GM18526 (cell line): ENCODE results near the gene CATSPERD.

ENCODE experiments used
- POLR2A ChIP-seq: IDR thresholded peaks from 3 replicates; pipeline ENCODE4 v1.6.1; 2011; ENCODE audit not compliant: insufficient read length; ENCODE audit errors: extremely low read depth

Gene CATSPERD

DNA sequence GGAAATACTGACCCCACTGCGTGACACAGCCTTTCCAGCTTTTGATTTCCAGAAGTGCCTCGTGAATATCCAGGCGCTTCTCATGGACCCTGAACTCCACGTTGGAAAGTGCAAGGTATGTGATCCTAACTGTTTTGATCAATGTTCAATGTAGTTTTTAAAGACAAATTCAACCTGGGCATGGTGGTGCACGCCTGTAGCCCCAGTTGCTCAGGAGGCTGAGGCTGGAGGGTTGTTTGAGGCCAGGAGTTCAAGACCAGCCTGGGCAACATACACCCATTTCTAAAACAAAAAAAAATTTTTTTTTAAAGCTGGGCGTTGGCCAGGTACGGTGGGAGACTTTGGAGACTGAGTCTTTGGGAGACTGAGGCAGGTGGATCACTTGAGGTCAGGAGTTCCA, 31.3 kb downstream of the CATSPERD start:
- TF ChIP-seq POLR2A: no peak

DNA sequence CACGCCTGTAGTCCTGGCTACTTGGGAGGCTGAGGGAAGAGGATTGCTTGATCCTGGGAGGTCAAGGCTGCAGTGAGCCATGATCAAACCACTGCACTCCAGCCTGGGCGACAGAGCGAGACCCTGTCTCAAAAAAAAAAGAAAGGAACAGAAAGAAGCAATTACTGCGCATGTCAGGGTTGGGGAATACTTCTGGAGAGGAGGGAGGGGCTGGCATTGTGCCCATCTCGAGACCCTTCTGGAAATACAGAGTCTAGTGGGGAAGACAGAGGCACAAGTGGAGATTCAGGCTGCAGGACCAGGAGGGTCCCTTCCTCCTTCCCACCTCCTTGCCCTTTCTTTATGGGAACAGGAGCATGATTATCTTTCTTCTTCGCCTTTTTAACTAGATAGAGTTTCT, 33.3 kb downstream of the CATSPERD start:
- TF ChIP-seq POLR2A: no peak

DNA sequence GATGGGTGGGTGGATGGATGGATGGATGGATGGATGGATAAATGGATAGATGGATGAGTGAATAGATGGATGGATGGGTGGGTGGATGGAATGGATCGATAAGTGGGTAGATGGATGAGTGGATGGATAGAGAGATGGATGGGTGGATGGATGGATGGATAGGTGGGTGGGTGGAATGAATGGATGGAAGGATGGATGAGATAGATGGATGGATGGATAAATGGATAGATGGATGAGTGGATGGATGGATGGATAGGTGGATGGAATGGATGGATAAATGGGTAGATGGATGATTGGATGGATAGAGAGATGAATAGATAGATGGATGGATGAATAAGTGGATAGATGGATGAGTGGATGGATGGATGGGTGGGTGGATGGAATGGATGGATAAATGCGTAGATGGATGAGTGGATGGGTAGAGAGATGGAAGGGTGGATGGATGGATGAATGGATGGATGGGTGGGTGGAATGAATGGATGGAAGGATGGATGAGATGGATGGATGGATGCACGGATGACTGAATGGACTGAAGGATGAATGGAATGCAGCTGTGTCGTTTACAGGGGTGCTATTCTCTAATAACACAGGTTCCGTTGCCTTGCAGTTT, 42.3 kb downstream of the CATSPERD start:
- no peak for TF ChIP-seq POLR2A

DNA sequence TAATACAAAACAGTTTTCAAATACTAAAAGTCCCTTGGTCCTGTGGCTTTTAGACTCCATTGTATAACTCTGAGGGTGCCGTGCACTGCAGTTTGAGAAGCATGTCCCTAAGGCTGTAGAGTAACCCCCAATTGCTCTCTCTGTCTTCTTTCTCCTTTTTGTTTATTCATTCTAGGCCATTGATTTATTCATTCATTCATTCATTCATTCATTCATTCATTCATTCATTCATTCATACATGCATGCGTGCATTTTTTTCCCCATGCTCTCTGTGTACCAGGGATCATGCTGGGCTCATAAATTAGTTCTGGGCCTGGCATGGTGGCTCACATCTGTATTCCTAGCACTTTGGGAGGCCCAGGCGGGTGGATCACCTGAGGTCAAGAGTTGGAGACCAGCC, 44.8 kb downstream of the CATSPERD start:
- no peak for TF ChIP-seq POLR2A

DNA sequence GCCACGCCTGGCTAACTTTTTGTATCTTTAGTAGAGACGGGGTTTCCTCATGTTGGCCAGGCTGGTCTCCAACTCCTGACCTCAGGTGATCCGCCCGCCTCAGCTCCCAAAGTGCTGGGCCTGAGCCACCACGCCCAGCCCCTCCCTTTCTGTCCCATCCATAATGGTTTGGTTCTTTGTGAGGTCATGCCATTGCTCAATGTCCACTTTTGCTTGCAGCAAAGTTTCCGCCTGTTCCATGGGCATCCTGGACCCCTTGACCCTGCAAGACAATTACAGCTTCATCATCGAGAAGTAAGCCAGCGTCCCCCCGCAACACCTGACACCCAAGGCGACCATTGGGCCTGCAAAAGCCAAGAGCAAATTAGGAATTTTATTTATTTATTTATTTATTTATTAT, 47.5 kb downstream of the CATSPERD start:
- no peak for TF ChIP-seq POLR2A

DNA sequence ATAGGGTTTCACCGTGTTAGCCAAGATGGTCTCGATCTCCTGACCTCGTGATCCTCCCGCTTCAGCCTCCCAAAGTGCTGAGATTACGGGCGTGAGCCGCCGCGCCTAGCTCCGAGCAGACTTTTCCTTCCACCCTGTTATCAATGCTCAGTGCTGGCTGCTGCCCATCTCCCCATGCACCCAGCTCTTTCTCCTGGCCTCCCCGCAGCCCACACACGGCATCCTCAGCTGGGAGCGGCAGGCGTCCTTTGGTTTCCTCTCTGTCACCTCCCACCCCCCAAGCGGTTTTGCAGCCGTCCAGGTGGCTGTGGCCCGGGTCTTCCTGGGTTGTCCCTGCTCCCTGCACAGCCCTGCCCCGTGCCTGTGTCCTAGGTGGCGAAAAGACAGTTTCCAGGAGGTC, 52.0 kb downstream of the CATSPERD start:
- TF ChIP-seq POLR2A: no peak

DNA sequence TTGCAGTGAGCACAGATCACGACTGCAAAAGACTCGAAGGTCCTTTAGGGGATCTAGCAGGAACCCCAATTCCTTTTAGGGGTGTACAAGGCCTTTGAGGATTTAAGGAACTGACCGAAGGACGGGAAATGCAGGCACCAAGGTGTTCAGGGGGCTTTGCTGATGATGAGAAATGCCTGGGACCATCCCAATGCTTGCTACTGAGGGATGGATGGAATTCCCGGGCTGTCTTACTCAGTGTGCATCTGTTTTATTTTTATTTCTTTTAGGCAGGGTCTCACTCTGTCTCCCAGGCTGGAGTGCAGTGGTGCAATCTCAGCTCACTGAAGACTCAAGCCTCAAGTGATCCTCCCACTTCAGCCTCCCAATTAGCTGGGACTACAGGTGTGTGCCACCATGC, 52.8 kb downstream of the CATSPERD start:
- no peak for TF ChIP-seq POLR2A

DNA sequence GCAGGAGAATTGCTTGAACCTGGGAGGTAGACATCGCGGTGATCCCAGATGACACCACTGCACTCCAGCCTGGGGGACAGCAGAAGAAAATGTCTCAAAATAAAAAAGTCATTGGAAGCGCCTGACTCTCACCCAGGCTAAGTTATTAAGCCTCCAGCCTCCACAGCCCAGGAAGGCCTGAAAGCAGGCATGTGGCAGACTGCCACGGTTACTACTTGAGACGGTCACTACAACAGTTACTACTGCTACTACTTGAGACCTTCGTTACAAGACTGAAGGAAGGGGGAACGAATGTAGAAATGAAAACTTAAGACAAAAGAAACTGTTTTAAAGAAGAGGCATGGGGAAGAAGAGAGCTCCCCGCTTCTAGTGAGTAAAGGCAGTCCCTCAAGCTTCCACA, 54.5 kb downstream of the CATSPERD start:
- no peak for TF ChIP-seq POLR2A

DNA sequence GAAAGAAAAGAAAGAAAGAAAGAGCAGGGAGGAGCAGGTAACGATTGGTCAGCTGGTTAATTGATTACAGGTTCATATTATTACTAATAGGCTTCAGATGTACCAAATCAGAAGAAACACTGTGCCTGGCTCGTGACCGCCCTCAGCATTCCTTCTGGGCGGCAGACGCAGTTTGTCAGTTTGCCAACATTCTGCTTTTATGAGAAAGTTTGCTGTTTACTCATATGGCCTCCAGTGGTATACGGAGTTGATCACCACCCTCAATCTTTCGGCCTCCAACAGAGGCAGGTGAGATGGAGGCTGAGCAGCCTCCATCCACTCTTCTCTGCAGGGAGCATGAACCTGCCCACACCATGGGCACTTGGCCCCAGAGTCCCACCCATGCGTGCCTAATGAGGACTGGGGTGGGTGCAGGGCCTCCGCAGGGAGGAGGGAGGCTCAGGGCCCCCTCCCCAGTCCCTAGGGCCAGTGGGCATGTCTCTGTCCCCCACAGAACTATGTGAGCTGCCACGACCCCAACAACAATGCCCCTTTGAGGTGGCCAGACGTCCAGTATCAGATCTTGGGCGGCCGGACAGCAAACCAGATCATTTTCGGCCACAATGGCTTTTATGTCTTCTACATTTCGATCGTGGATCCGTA, 55.4 kb downstream of the CATSPERD start:
- no peak for TF ChIP-seq POLR2A

DNA sequence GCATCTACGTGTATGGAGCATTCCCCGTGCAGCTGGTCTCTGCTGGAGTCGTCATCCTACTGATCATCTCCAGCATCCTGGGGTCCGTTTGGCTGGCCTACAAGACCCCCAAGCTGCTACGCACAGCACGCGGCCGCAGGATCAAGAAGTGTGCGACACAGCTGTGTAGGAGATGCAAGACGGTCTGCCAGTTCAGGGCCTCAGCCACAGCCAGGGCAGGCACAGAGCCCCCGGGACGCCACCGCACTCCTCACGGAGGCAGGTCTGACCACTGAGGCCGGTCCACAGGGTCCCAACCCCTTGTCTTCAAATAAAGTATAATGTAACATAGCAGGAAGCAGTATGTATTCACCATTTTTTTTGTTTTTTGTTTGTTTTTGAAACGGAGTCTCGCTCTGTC, 58.0 kb downstream of the CATSPERD start:
- no peak for TF ChIP-seq POLR2A

DNA sequence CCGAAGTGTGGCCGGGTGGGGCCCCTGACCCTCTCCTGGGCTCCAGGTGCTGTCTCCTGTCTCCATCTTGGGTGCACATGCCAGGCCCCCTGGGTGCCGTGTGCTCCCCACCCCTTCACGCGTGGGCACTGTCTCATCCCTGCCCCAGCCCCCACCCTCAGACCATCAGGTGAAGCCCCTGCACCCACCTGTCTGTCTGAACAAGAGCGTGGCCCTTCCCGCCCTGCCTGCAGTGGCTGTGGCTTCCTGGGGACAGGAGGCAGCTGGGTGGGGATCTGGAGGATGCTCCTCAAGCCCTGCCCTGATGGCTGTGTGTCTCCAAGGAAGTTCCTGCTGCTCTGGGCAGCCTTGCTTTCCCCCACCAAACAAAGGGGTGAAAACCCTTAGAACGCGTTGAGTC, 61.9 kb downstream of the CATSPERD start:
- TF ChIP-seq POLR2A: no peak

DNA sequence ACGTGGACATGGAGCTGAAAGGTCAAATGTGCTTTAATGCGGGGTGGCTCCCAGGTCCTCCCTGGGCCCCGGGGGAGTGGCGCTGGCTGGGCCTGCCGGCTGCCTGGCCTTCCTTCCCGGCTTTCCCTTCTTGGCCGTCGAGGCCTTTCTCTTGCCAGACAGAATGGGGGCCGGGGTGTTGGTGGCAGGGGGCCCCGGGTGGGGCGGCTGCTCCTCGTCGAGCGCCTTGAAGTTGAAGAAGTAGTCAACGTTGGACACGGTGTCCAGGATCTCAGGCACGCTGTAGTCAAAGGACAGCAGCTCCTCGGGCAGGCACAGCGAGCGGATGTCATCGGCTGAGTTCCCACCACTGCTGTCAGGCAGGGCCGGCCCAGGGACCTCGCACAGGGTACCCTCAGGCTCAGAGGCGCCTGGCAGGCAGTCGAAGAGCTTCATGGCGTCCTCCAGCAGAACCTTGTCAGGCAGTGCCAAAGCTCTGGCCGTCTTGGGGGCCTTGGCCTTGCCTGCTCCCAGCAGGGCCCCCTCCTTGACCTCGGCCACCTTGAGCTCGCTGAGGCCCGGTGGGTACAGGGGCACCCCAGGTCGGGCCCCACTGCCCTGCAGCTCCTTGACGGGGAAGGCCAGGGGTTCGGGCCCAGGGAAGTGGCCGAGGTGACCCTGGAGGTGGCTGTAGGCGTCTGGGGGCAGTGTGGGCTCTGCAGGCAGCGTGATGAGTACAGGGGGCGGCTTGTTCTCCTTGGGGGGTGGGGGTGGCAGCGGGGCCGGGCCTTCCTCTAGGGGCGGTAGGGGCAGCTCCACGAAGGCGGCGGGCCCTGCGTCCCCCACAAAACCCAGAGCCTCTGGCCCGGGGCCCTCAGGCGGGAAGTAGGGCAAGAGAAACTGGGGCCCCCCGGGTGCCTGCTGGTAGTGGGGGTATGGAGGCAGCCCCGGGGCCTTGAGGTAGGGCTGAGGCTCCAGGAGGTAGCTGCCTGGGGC, 62.8 kb downstream of the CATSPERD start:
- no peak for TF ChIP-seq POLR2A

DNA sequence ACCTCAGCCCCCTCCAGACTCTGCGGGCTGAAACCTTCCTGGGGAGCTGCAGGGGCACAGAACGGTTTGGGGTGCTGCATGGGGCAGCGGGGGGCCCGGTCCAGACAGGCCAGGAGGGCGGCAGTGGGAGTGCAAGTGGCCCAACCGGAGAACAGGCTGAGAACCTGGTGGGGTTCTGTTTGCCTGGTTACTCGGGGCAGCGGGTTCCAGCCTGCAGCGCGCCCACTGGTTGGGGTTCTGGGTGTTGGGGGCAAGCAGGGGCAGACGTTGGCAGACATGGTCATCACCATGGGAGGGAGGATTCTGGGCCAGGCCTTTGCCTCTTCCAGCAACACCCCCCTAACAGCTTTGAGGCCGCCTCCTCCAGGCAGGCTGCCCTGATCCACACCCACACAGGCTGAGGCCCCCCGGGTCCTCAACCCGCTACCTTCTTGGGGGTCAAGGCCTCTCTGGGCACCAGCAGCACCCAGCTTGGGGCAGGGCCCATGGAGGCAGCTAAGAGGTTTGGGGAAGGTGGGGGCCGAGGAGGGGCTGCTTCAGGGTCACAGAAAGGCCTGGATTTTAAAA, 64.2 kb downstream of the CATSPERD start, which contains the start of gene PRR22:
TSS of gene PRR22 (minus strand) at position 166 of the 567 bp plus-strand sequence. CDS start at position 80, 86 bp downstream.
- no peak for TF ChIP-seq POLR2A

DNA sequence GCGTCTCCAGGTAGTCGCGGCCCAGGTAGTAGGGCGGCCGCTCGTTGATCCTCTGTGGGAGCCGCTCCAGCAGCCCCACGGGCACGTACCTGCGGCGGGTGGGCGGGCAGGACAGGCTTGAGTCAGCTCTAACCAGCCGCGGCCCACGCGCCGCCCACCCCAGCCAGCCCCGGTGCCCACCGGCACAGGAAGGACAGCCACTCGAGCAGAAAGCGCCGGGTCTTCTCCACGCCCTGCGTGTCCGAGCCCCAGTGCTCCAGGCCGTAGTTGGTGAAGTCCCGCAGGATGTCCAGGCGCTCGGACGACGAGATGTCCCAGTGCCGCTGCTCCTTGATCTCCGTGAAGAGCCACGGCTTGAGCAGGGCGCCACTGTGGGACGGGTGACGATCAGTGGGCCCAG, 65.0 kb downstream of the CATSPERD start:
- TF ChIP-seq POLR2A: no peak

DNA sequence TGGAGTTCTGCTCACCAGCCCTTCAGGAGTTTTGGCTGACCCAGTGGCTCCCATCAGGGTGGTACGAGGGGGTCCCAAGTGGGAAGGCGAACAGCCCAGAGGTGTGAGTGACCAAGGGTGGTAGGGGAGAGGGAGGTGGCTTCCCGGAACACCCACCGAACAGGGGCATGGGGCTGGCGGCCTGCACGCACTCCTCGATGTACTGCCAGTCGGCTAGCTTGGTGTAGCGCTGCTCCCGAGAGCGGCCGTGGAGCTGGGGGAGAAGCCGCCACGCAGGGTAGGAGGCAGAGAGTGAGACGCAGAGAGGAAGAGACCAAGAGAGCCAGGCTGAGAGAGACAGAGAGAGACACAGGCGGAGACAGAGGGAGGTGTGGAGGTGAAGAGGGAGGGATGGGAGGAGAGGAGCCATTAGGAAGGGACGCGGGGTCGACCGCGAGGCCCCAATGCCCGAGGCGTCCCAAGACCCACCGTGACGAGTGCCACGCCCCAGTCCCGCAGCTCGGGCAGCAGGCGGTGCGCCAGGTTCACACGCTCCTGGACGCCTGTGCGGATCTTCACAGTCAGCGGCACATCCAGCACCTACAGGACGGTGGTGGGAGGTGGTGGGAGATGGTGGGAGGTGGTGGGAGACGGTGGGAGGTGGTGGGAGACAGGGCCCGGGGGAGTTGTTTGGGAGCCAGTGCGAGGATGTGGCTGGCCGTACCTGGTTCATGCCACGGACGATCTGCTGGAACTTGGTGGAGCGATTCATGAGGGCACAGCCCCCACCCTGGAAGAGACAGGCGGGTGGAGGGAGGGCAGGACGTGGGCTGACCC, 66.4 kb downstream of the CATSPERD start:
- TF ChIP-seq POLR2A: no peak
